Stimulated activated naive CD4-positive, alpha-beta T cell treated with Interleukin-2 at 50 U/mL for 16 hours (primary cell): Measurements from ENCODE around the gene CHMP6.

ENCODE experiments used
- DNase-seq: peaks from one replicate; lab custom pipeline; 2025; lab: John Stamatoyannopoulos, UW

CHMP6 gene

DNA sequence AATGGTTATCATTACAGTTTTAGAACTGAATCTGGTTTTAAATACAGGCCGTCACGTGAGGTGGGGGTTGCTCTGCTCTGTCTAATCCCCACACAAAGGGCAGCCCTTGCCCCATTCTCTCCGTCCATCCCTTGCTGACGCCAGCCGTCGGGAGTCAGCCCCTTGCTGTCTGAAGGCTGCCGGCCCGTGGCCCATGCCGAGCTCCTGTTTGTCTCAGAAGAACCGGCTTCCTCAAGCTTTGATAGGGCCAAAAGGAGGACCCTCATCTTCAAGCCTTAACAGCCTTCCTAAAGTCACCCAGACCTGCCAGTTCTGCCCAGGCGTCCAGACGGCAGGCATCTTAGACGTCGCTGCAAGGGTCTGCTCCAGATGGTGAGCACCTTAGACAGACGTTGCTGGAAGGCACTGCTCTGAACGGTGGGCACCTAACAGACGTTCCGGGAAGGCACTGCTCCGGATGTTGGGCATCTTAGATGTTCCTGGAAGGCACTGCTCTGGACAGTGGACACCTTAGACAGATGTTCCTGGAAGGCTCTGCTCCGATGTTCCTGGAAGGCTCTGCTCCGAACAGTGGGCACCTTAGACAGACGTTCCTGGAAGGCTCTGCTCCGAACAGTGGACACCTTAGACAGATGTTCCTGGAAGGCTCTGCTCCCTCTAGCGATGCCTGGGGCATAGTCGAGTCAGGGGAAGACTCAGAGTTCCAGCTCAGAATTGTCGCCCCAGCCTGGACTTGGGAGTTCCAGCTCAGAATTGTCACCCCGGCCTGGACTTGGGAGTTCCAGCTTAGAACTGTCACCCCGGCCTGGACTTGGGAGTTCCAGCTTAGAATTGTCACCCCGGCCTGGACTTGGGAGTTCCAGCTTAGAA lies 35.1 kb upstream of the CHMP6 start:
- no peak for DNase-seq

DNA sequence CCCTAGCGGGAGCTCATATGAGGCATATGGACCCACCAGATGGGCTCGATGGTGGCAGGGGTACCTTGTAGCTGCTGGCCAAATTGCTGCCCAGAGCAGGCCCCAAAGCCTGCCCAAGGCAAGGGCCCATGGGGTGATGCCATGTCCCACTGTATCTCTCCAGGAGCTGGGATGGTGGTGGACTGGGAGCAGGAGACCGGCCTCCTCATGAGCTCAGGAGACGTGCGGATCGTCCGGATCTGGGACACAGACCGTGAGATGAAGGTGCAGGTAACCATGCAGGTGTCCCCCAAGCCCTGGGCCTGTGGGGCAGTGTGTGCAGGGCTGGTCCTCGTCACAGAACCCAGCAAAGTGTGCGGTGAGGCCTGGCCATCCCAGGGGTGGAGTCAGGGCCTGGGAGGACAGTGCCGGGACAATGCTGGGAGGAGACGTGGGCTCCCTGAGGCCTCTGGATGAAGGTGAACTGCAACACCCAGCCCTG lies 34.1 kb upstream of the CHMP6 start:
- no peak for DNase-seq

DNA sequence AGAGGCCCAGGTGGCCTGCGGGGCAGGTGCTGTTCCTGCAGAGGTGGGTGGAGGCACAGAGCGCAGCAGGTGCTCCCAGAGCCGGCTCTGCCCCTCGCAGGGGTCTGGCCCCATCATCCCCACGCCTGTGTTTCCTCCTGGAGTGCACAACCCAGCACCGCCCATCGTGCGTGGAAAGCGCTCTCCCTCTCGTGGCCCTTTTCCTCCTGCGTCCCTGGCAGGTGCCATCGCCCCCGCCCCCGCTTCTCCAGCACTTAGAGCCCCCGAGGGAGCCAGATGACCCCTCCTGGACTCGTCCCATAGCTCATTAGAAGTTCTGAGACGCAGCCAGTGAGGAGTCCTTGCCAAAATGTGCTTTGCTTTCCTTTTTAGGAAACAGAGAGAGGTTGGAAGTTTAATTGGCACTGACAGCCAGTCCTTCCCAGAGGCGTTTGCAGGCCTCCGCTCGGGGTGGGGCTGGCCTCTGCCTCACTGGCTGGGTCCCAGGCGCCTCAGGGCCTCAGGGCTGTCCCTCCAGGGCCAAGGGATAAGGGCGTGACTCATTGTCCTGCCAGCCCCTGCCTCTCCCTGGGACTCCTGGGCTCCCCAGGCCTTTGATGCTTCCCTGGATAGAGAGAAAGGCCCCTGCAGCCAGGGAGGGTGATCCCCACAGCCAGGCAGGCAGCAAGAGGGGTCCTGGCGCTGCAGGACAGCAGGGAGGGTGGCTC lies 32.2 kb upstream of the CHMP6 start:
- no peak for DNase-seq

DNA sequence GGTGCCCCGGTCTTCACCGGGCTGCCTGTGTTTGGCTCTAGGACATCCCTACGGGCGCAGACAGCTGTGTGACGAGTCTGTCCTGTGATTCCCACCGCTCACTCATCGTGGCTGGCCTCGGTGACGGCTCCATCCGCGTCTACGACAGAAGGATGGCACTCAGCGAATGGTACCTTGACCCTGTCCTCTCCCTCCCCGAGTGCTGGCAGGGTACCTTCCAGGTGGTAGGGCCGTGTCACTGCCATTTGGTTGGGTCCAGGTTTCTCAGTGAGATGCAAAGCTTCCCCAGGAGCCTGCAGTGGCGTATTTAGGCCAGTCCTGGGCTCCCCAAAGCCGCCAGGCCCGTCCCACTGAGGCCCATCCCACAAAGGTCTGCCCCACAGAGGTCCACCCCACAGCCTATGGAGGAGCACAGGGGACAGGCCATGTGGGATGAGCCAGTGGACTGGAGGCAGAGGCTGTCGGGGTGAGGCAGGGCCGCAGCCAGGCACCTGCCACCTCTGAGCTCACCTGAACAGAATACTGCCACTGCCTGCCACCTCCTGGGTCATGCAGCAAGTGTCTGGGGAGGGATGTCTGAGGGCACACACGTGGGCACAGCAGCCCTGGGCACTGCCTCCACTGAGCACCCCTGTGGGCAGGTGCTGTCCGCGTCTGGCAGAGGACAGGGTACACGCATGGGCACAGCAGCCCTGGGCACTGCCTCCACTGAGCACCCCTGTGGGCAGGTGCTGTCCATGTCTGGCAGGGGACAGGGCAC lies 31.4 kb upstream of the CHMP6 start:
- DNase-seq, result no peak

DNA sequence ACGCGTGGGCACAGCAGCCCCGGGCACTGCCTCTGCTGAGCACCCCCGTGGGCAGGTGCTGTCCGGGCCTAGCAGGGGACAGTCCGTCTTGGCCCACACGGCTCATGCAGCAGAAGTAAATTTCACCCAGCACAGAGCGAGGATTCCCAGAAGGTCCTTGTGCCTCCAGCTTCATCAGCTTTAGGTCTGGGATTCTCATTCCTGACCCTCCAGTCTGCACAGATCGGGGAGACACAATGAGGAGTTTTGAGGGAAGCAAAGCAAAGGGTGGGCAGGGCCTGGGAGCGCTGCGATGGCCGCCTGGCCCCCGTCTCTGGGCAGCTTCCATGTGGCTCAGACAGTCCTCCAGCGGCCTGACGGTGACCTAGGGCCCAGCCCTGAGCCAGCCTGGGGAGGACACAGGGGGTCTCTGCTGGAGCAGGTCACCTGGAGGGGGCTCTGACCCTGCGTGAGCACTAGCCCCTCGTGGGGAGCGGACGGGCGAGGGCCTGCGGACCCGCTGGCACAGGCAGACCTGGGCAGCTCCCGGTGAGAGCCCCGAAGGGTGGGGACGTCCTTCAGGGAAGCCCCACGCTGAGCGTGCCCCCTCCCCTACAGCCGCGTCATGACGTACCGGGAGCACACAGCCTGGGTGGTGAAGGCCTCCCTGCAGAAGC lies 30.7 kb upstream of the CHMP6 start:
- DNase-seq, result no peak

DNA sequence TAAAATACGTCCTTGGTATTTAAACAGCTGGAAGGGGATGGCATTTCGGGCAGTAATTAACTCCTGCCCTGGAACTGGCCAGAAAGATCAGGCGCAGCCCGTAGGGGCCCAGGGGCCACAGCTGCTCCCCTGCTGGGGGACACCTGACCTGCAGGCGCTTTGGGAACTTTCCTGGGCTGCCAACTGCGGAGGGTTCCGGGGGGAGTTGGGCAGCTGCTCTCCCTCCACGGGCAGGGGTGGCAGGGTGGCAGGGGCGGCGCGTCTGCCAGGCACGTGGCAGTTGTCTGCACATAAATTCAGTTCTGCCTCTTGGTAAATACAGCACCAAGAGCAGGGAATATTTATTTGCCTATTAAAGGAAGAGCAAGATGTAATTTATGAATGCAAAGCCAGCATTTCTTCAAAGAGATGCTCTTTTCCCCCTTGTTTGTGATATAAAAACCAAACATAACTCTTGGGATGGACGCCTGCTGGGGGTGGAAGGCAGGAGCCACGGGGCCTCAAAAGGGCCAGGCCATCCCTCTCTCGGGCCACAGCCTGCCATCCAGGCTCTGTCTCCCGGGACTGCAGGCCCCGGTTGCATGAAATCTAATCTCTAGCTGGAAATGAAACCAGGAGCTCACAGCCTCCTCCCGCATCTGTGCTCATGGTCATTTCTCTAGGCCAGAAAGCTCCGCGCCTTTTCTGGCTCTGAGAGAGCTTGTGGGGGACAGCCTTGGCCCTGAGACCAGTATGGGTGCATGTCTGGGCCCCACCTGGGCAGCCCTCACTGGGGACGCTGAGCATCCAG lies 29.9 kb upstream of the CHMP6 start:
- no peak for DNase-seq

DNA sequence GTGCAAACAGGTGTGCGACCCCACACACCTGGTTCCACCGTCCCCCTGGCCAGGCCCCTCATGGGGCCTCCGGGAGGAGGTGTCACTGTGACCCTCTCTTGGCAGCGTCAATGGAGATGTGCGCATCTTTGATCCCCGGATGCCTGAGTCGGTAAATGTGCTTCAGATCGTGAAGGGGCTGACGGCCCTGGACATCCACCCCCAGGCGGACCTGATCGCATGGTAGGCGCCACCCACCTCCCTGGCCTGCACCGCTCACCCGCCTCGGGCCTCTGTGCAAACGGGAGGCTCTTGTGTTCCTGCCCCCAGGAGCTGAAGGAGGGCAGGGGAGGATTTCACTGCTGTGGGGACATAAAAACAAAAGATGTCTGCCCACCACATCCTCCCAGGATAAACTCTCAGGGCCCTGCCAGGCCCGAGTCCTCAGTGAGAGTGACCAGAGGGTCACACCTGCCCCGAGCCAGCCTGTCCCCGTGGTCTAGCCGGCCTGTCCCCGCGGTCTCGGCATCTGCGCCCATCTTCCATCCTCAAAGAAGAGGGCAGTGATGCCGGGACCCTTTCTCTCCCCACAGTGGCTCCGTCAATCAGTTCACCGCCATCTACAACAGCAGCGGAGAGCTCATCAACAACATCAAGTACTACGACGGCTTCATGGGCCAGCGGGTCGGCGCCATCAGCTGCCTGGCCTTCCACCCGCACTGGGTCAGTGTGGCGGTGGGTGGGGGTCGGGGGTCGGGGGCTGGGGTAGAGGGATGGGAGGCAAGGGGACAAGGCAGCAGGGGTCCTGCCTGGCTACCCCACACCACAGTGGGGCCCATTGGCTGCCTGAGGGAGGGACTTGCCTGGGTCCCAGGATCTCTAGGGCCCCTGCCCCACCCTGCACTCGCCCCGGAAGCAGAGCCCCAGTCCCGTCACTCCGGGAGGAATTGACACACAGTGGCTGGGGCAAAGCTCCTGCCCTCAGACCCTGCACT lies 29.0 kb upstream of the CHMP6 start:
- DNase-seq, result no peak

DNA sequence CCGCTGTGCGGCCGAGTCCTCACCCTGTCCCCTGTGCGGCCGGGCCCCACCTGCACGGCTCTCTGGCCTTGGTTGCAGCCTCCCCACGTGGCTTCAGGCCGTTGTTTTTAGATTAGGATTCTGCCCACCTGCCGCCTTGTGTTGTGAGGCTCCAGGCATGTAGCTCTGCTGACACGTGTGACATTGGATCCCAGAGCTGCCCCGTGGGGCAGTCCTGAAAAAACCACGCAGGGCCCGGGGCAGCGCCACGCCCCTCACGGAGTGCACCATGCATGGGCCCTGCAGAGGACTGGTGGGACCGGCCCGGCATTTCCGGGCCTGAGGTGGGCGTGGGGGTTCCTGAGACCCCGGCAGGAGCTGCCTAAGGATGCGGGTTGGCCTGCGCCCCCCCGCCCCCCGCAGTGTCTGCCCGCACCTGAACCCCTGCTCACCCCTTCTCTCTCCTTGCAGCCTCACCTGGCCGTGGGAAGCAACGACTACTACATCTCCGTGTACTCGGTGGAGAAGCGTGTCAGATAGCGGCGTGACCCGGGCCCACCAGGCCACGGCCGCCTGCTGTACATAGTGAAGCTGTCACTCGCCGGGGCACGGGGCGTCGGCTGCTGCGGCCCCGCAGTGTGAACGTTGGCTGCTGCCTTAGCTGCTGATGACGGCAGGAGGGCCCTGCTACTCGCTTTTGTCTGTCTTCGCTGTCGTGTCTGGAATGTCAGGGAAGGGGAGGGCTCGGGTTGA lies 27.7 kb upstream of the CHMP6 start:
- no peak for DNase-seq

DNA sequence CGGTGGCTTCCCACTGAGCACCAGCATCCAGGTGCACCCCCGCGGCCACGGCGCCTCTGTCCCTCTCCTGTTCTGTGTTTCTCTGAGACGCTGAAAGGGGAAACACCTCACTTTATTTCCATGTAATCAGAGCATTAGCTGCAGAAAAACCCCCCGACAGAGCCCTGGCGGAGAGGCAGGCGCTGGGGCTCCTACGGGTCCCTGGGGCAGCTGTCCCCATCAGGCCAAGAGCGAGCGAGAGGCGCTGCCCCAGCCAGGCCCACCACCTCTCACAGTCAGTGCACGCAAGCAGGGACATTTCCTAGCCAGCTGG lies 27.1 kb upstream of the CHMP6 start:
- no peak for DNase-seq

DNA sequence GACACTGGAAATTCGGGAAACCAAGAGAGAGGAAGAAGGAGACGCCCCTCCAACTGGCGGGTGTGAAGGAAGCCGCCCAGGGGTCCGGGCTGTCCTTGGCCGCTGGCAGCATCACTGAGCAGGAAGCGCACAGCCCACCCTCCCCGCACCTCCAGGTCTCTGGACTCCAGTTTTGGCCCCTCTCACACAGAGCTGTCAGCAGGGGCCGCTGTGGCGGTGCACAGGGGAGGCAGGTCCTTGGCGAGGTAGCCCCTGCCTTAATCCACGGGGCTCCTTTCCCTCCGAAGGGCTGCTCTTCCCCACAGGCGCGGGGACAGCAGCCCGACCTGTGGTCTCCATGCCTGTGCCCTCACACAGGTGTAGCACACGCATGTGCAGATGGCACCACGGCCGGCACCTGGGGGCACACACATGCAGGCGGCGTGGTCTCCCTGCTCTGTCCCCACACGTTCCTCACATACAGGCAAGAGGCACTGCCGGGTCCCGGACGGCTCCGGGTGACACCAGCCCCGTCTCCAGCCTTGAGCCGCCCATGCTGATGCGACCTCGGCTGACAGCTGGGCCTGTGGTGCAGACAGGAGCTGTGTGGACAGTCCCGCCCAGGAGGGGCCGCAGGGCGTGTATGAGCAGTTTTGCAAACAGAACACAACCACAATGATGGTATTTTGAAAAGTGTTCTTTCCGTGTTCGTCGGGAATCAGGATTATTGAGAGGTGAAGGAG lies 26.6 kb upstream of the CHMP6 start:
- DNase-seq, result no peak

DNA sequence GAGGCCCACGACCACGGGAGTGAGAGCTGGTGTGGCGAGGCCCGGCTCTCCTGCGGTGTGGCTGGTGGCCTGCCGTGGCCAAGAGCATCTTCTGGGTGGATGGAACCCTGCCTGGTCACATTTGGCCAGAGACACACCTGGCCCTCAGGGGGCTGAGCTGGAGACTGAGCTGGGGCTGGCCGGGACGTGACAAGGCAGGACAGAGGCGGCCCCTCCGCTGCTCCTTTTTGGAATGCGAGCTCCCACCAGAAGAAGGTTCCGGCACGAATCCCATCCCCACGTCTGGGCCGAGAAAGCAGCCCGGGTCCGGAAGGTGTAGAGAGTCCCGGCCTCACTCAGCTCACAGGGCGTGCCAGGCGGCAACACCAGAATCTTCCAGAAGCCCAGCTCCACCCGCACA lies 26.0 kb upstream of the CHMP6 start:
- no peak for DNase-seq

DNA sequence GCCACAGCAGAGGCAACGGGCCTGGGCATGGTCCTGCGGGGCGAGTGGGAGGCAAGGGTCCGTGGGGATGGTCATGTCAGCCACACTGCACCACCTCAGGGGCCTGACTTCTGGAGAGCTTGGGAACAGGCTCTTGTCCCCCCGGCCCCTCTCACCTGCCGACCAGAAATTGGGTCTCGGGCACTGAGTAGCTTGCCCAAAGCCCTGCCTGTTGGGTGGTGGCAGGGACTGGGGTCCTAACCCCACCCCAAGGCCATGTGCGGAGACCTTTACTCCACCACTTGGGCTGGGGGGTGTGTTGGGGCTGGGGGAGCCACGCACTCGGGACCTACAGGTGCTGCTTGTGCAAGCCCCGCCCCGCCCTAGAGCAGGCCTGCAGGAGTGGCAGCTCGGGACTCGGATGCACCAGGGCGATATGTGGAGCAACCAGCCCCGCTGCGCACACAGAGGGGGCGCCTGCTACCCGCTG lies 24.2 kb upstream of the CHMP6 start:
- no peak for DNase-seq

DNA sequence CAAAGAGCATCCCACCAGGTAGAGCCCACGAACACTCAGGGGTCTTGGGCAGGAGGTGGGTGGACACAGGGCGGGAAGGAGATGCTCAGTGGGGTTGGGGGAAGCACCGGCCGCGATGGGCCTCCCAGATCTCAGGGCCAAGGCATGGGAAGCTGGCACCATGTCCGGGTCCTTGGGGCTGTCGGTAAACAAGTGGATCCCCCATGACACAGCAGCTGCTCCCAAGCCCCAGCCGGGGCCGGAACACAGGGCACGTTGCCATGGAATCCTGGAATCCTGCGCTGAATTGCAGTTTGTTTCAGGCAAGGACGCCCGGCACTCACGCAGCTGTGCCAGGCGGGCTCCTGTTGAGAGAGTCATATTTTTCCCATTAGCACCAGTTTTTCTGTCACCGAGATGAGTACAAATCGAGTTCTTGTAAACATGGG lies 23.0 kb upstream of the CHMP6 start:
- DNase-seq, result no peak

DNA sequence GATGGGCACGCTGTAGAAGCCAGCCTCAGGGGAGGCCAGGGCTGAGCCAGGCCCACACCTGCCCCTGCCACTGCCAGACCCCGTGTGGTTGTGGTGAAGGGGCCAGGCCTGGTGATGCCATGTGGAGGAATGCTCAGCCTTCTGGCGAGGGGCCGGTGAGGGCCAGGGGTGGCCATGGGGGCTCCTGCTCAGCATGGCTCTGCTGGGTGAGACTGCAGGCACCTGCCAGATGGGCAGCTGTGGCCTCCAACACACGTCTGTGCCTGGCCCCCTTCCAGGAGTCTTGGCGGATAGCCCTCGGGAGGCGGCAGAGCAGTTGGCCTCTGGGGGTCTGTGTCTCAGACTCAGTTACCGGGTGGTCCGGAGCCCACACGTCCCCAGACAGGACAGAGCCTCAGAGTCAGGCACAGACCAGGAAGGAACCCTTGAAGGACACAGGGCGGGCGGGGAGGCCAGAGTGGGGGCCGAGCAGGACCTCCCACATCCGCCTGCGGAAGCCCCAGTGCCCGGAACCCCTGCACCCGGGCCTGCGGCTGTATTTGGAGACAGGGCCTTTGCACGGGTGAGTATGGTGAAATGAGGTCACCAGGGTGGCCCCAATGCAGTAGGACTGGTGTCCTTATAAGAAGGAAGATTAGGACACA lies 22.5 kb upstream of the CHMP6 start:
- no peak for DNase-seq

DNA sequence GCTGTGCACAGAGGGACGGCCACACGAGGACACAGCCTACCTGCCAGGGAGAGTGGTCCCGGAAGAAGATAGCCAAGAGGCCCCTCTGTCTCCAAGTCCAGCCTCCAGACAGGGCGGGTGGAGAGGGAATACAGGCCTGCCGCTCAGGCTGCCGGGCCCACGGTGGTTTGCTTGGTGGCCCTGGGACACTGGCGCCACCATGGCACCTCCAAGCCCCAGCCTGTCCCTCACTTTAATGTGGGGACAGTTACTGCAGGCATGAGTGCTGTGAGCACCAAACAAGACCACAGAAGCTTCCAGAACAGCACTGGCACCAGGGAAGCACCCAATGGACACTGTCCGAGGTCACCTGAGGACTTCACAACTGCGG lies 22.0 kb upstream of the CHMP6 start:
- no peak for DNase-seq

DNA sequence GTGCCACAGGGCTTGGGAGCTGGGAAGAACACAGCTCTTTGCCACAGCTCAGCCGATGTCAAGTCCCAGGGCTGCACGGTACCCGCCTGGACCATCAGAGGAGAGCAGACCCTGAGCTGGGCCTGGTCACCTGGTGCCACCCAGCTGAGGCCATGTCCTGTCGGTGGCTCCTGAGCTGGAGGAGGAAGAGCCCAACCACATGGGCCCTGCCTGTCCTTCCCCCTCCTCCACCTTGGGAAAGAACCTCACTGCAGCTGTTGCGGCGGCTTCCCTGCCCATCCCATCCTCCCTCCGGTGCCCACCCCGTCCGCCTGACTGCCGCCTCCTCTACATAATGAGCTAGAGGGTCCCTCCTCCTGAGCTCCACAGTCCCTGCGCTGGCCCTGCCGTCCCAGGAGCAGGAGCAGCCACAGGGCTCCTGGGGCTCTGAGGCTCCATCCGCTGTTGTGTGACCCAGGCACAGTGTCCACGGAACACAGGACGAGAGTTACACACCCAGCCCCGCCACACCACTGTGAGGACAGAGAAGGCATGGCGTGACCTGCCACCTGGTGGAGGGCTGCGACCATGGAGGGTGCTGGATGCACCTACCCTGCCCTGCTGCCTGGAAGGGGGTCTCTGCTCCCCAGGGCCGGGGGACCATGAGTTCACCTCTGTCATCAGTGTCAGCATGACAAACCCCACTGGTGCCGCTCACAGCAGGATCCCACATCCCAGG lies 21.4 kb upstream of the CHMP6 start:
- peak; percentile 21 for DNase-seq
